HG02870 (cell line): Measurements from ENCODE around the gene FER.
"Not testable (repeated sequence)": the region's sequence is repeated elsewhere in the genome, so short reads cannot be mapped to it uniquely, and the experiment has no call there.

Source experiments
- ATAC-seq: cut with Tn5 transposase; IDR thresholded peaks from one replicate; pipeline ENCODE4 v1.9.1; 2021; ENCODE audit warnings: mild to moderate bottlenecking, moderate library complexity; ENCODE audit not compliant: unreplicated experiment

FER gene

GRCh38 chr5:108797396-108797795 is 49.7 kb downstream of the FER start:
- no peak for ATAC-seq

- ATAC-seq: no peak
Observed at GRCh38 chr5:108797986-108798385, 50.3 kb downstream of the FER start.

- ATAC-seq: no peak
Observed at GRCh38 chr5:108798513-108799265, 51.0 kb downstream of the FER start.

GRCh38 chr5:108801301-108801700 is 53.6 kb downstream of the FER start:
- ATAC-seq: no peak

GRCh38 chr5:108801776-108802175 is 54.1 kb downstream of the FER start:
- ATAC-seq: no peak

- no peak for ATAC-seq
Observed at GRCh38 chr5:108810717-108811116, 63.0 kb downstream of the FER start.

- ATAC-seq: no peak
Observed at GRCh38 chr5:108813673-108814072, 66.0 kb downstream of the FER start.

- ATAC-seq: no peak
Observed at GRCh38 chr5:108814551-108814950, 66.9 kb downstream of the FER start.

- peak; percentile 98 for ATAC-seq
Observed at GRCh38 chr5:108818613-108819272, 71.0 kb downstream of the FER start.

- ATAC-seq: no peak
Observed at GRCh38 chr5:108820983-108821382, 73.3 kb downstream of the FER start.

- ATAC-seq: no peak
Observed at GRCh38 chr5:108822211-108822947, 74.7 kb downstream of the FER start.

- no peak for ATAC-seq
Observed at GRCh38 chr5:108827131-108827530, 79.4 kb downstream of the FER start.

GRCh38 chr5:108830705-108831276 is 83.1 kb downstream of the FER start:
- no peak for ATAC-seq

GRCh38 chr5:108836492-108836891 is 88.8 kb downstream of the FER start:
- no peak for ATAC-seq

- not testable (repeated sequence) for ATAC-seq
Observed at GRCh38 chr5:108842260-108842941, 94.7 kb downstream of the FER start.

GRCh38 chr5:108851129-108851528 is 103.4 kb downstream of the FER start:
- not testable (repeated sequence) for ATAC-seq

GRCh38 chr5:108857905-108858304 is 110.2 kb downstream of the FER start:
- no peak for ATAC-seq

- peak; percentile 97 for ATAC-seq
Observed at GRCh38 chr5:108858959-108859358, 111.3 kb downstream of the FER start.

- no peak for ATAC-seq
Observed at GRCh38 chr5:108862211-108862610, 114.5 kb downstream of the FER start.

GRCh38 chr5:108866097-108866496 is 118.4 kb downstream of the FER start:
- ATAC-seq: not testable (repeated sequence)

GRCh38 chr5:108867656-108868055 is 120.0 kb downstream of the FER start:
- ATAC-seq: no peak
